Loucy (cell line): ENCODE results near the gene PHF14.
"Not testable (repeated sequence)": the region's sequence is repeated elsewhere in the genome, so short reads cannot be mapped to it uniquely, and the experiment has no call there.

Source experiments
- H2AFZ ChIP-seq: fragments of 200-600 bp; sonication (generic); 2 replicates; pipeline ENCODE4 v1.6.0; 2016; ENCODE audit warnings: antibody characterized with exemption, mild to moderate bottlenecking, low read length, moderate library complexity
- H3F3A ChIP-seq: fragments of 200-600 bp; 2 replicates; pipeline ENCODE4 v1.6.0; 2016; ENCODE audit warnings: antibody characterized with exemption, low read depth, mild to moderate bottlenecking
- H3K27me3 ChIP-seq: fragments of 200-600 bp; sonication (generic); 2 replicates; pipeline ENCODE4 v1.6.1; 2014; ENCODE audit warnings: low read length, mild to moderate bottlenecking; ENCODE audit not compliant: insufficient read depth, poor library complexity, severe bottlenecking
- H3K36me3 ChIP-seq: fragments of 200-600 bp; sonication (generic); 2 replicates; pipeline ENCODE4 v1.6.1; 2016; ENCODE audit warnings: low read length; ENCODE audit not compliant: insufficient read depth
- H3K4me1 ChIP-seq: fragments of 200-600 bp; sonication (generic); 2 replicates; pipeline ENCODE4 v1.5.1; 2014; ENCODE audit warnings: low read length, mild to moderate bottlenecking; ENCODE audit not compliant: insufficient read depth, poor library complexity, severe bottlenecking
- H3K4me2 ChIP-seq: fragments of 200-600 bp; sonication (generic); 2 replicates; pipeline ENCODE4 v1.6.0; 2014; ENCODE audit warnings: antibody characterized with exemption, low read length, low read depth, mild to moderate bottlenecking; ENCODE audit not compliant: poor library complexity, severe bottlenecking
- H3K4me3 ChIP-seq: fragments of 200-600 bp; sonication (generic); 2 replicates; pipeline ENCODE4 v1.5.1; 2014; ENCODE audit warnings: low read length, mild to moderate bottlenecking, mixed read lengths; ENCODE audit not compliant: poor library complexity, severe bottlenecking
- H3K79me2 ChIP-seq: fragments of 200-600 bp; sonication (generic); 2 replicates; pipeline ENCODE4 v1.6.1; 2014; ENCODE audit warnings: low read length; ENCODE audit not compliant: insufficient read depth
- H3K9ac ChIP-seq: fragments of 200-600 bp; sonication (generic); 2 replicates; pipeline ENCODE4 v1.6.0; 2014; ENCODE audit warnings: mild to moderate bottlenecking, low read depth, low read length, moderate library complexity; ENCODE audit not compliant: poor library complexity, severe bottlenecking
- H3K9me2 ChIP-seq: fragments of 200-600 bp; sonication (generic); replicated peaks from 2 replicates; pipeline ENCODE4 v1.6.1; 2016; ENCODE audit warnings: low read depth, low read length, mixed read lengths
- H3K9me3 ChIP-seq: fragments of 200-600 bp; sonication (generic); 2 replicates; pipeline ENCODE4 v1.6.1; 2014; ENCODE audit warnings: mild to moderate bottlenecking, antibody characterized with exemption, low read length, low read depth; ENCODE audit not compliant: insufficient read depth
- H4K20me1 ChIP-seq: fragments of 200-600 bp; sonication (generic); 2 replicates; pipeline ENCODE4 v1.6.0; 2014; ENCODE audit warnings: antibody characterized with exemption, low read length, mild to moderate bottlenecking; ENCODE audit not compliant: insufficient read depth, poor library complexity, severe bottlenecking
- CTCF ChIP-seq: fragments of 200-600 bp; sonication (generic); conservative IDR thresholded peaks from 2 replicates; pipeline ENCODE4 v1.5.1; 2014; ENCODE audit warnings: mild to moderate bottlenecking, antibody characterized with exemption, low read length
- EZH2phosphoT487 ChIP-seq: fragments of 200-600 bp; IDR thresholded peaks from 2 replicates; pipeline ENCODE4 v1.6.1; 2018; ENCODE audit warnings: antibody characterized with exemption, mild to moderate bottlenecking, moderate library complexity, borderline replicate concordance

Gene PHF14

GRCh38 chr7:10956528-10956927 lies 17.1 kb upstream of the PHF14 start:
- Histone ChIP-seq H3F3A (no peaks in the 10 kb centered on the region), H3K9ac (no peak overlapping the region), H3K4me2 (no peak overlapping the region), H3K27me3 (no peaks in the 10 kb centered on the region), H3K79me2 (no peaks in the 10 kb centered on the region), H2AFZ (no peak overlapping the region), H3K9me2 (no peaks in the 10 kb centered on the region), H3K9me3 (no peaks in the 10 kb centered on the region; the same call in 1 of the 2 replicates), H3K4me3 (no peak overlapping the region), H4K20me1 (no peaks in the 10 kb centered on the region), H3K4me1 (peaks cover 8% of the 10 kb centered on the region), H3K36me3 (no peaks in the 10 kb centered on the region)
- TF ChIP-seq CTCF (no peak), EZH2phosphoT487 (no peak)

DNA sequence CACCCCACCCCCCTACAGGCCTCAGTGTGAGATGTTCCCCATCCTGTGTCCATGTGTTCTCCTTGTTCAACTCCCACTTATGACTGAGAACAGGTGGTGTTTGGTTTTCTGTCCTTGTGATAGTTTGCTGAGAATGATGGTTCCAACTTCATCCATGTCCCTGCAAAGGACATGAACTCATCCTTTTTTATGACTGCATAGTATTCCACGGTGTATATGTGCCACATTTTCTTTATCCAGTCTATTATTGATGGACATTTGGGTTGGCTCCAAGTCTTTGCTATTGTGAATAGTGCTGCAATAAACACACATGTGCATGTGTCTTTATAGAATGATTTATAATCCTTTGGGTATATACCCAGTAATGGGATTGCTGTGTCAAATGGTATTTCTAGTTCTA lies 13.4 kb upstream of the PHF14 start:
- not testable (repeated sequence) for H3K36me3 ChIP-seq, H3K9me3 ChIP-seq, H3K9ac ChIP-seq, H3K27me3 ChIP-seq, H2AFZ ChIP-seq, H3F3A ChIP-seq, H3K79me2 ChIP-seq, H3K4me1 ChIP-seq, H4K20me1 ChIP-seq, H3K9me2 ChIP-seq, H3K4me2 ChIP-seq, H3K4me3 ChIP-seq

DNA sequence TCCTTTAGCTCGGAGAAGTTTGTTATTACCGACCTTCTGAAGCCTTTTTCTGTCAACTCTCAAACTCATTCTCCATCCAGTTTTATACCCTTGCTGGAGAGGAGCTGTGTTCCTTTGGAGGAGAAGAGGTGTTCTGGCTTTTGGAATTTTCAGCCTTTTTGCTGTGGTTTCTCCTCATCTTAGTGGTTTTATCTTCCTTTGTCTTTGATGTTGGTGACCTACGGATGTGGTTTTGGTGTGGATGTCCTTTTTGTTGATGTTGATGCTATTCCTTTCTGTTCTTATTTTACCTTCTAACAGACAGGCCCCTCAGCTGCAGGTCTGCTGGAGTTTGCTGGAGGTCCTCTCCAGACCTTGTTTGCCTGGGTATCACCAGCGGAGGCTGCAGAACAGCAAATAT lies 8.7 kb upstream of the PHF14 start:
- not testable (repeated sequence) for H3K9ac ChIP-seq, H3F3A ChIP-seq, H3K27me3 ChIP-seq, H4K20me1 ChIP-seq, H3K79me2 ChIP-seq, H2AFZ ChIP-seq, H3K4me1 ChIP-seq, H3K4me3 ChIP-seq, H3K4me2 ChIP-seq, H3K36me3 ChIP-seq, H3K9me2 ChIP-seq
- H3K9me3 ChIP-seq, result peaks cover 15% of the 10 kb centered on the region

DNA sequence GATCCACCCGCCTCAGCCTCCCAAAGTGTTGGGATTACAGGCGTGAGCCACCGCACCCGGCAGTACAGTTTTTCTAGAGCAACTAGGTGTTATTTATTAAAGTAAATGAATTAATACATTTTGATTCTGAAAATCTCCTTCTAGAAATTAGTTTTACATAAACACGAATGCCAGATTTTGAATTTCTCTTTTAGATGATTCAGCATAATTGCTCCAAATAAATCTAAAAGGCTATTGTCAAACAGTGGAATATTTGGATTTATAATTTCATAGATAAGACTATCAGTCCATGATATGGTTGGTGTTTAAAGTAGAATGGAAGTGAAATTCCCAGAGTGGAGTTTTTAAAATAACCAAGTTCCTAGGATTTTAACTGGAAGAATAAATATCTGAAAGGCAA lies 1.5 kb upstream of the PHF14 start:
- Histone ChIP-seq H3K9me2 (no peaks in the 10 kb centered on the region), H3K9me3 (no peaks in the 10 kb centered on the region), H3K27me3 (peaks cover 5% of the 10 kb centered on the region), H4K20me1 (peaks cover 31% of the 10 kb centered on the region), H3K36me3 (no peaks in the 10 kb centered on the region), H2AFZ (peak overlapping the region; percentile 98; the same call in 1 of the 2 replicates), H3K79me2 (peaks cover 35% of the 10 kb centered on the region), H3K4me1 (peaks cover 23% of the 10 kb centered on the region), H3K9ac (no peak overlapping the region), H3F3A (no peaks in the 10 kb centered on the region; the same call in 1 of the 2 replicates), H3K4me2 (peak overlapping the region; percentile 77), H3K4me3 (peak overlapping the region; percentile 93)
- TF ChIP-seq CTCF, result no peak
- TF ChIP-seq EZH2phosphoT487, result no peak
